DLD1 (cell line): ENCODE results near the gene GRAMD1A.
"Not testable (repeated sequence)": the region's sequence is repeated elsewhere in the genome, so short reads cannot be mapped to it uniquely, and the experiment has no call there.

Experiments
- in situ Hi-C: cut with HindIII; loops from 2 replicates; pipeline ENCODE4 v1.10.0; 2017; ENCODE audit warnings: low sequenced_read_pairs

GRAMD1A gene

DNA sequence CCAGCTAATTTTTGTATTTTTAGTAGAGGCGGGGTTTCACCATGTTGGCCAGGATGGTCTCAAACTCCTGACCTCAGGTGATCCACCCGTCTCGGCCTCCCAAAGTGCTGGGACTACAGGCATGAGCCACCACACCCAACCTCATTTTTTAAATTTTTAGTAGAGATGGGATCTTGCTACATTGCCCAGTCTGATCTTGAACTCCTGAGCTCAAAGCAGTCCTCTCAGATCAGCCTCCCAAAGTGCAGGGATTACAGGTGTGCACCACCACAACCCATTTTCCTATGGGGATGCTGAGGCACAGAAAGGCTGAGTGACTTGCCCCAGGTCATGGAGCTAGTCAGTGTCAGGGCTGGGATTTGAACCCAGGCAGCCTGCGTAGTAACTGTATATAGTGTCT lies 51.1 kb downstream of the GRAMD1A start:
- in situ Hi-C loops, result not testable (repeated sequence)

DNA sequence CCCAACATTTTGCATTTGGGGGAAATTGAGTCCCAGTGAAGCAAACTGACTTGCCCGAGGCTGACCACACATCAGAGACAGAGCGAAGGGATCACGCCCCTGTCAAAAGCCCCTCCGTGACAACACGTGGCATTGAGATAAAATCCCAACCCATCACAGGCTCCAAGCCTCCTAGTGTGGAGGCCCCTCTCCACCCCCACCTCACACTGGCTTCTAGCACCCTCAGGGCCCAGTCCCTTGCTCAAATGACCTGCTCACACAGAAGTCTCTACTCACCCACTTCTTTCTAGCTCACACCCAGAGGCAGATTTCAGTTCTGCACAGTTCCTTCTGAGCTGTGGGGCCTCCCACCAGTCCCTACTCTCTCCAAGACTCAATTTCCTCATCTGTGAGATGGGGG lies 51.7 kb downstream of the GRAMD1A start:
- in situ Hi-C loops, result no loop called here

DNA sequence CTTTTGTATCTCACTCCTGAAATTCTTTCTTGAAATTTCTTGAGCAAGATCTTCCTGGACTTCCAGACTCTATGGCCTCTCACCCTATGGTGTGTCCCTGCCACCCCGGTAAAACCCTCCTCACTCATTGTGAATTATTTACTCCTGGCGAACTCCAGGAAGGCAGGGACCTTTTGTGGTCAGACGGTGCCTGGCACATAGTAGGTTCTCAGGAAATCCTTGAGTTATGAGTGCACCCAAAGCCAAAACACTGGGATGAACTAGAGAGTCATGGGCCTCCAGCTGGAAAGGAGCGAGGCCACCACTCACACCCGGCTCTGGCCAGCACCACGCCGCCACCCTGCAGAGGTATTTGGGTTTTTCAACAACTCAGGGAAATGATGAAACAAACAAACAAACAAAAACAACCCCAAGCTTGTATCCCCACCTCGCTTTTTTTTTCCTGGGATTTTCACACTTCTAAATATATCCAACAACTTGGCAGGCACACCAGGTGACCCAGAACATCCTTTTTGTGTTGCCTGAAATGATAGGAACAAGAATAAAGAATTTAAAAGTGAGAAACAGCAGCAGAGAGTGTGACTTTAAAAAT lies 52.6 kb downstream of the GRAMD1A start:
- in situ Hi-C loops, result no loop called here

DNA sequence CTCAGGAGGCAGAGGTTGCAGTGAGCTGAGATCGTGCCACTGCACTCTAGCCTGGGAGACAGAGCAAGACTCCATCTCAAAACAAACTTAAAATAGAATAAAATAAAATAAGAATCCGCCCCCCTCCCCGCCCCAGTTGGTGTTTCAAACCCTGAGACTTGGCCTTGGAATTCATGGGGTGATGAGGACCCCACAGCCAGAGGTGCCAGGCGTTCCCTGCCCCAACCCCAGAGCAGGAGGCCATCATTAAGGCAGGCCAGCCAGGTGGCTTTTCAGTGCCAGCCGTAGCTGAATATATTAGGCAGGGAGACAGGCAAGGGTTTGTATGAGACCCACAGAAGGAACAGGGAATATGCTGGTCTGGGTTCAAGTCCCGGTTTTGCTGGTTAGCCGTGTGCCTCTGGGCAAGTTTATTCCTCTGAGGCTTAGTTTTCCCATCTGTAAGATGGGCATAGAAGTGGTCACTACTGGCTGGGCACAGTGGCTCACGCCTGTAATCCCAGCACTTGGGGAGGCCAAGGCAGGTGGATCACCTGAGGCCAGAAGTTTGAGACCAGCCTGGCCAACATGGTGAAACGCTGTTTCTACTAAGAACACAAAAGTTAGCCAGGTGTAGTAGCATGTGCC lies 53.7 kb downstream of the GRAMD1A start:
- in situ Hi-C loops, result no loop called here

DNA sequence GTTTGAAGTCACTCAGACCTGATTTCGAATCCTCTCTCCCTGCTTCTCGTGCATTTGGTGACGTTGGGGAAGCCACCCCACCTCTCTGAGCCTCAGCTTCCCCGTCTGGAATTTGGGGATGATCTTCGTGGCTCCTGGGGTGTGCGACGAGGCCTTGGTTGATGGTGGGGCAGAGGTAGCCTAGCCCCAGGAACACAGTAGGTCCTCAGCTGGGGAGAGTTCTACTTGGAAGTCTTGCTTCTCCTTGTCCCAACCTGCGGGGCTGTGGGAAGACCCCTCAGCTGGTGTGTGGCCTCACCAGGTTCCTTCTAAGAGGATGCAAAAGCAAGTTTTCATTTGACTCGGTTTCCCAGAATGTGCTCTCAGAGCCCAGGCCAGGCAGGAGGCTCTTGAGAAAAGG lies 54.5 kb downstream of the GRAMD1A start:
- in situ Hi-C loops, result no loop called here

DNA sequence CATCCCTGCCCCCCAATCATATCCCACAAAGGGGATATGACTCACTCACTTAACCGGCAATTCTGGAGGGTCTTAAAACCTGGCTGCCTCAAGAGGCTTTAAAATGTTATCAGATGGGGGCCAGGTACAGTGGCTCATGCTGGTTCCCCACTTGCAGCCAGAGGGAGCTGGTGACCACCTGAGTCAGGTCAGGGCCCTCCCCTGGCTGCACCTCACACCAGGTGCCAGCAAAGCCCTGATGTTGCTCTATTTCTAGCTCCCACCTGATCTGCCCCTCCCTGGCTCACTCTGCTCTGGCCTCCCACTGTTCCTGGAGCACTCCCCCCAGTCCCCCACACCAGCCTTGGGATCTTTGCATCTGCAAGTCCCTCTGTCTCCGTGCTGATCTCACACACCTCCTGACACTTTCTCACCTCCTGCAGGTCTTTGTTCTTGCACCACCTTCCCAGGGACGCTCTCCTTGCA lies 55.6 kb downstream of the GRAMD1A start:
- in situ Hi-C loops, result no loop called here

DNA sequence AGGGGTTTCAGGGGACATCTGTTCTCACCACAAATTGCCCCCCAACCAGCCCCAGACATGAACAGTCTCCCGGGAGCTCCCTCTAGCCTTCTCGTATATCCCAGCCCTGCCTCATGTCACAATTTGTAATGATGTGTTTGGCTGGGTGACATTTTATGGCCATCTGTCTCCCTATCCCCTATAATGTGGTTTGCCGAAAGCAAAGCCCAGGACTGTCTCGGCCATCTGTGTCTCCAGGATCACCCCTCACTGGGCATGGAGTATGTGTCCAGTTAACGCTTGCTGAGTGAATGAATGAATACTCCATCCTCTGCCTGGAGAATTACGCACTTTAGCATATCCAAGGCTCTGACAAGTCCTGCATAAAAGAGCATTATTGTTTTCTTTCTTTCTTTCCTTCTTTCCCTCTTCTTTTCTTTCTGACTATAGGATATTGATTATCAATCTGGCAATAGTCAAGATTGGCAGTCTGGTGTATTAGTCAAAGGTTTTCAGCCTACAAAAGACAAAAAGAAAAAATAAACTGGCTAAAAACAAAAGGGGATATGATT lies 56.5 kb downstream of the GRAMD1A start:
- in situ Hi-C loops, result no loop called here

DNA sequence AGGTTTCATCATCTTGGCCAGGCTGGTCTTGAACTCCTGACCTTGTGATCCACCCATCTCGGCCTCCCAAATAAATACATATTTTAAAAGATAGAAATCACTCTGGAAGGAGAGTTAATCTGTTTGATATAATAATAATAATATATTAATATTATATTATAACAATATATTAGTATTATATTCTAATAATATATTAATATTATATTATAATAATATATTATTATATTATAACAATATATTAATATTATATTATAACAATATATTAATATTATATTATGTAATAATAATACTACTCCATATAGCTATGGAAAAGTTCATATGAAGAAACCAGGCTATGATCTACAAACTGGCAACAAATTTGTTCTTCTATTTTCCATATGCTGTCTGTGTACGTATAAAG lies 58.2 kb downstream of the GRAMD1A start:
- in situ Hi-C loops, result no loop called here

DNA sequence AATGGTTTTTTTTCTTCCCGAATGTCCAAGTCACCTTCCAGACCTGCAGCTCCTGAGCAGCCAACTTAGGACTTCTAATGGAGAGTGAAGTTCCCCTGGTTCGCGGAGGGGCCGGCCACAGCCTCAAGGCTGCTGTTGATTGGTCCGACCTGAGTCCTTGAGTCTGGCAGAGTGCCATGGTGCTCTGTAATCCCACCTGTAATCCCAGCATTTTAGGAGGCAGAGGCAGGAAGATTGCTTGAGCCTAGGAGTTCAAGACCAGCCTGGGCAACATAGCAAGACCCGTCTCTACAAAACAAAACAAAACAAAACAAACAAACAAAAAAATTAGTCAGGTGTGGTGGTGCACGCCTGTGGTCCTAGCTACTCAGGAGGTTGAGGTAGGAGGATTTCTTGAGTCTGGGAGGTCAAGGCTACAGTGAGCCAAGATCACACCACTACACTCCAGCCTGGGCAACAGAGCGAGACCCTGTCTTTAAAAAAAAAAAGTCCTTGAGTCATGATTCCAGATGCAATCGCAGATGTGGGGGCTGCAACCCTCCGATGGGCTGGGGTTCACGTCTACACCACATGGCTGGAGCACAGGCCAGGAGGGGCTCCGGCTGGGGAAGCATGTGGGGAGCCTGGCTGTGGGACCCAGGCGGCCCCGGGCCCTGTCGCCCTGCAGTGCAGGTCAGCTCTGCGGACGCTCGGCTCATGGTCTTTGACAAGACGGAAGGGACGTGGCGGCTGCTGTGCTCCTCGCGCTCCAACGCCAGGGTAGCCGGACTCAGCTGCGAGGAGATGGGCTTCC lies 59.1 kb downstream of the GRAMD1A start:
- in situ Hi-C loops, result no loop called here

DNA sequence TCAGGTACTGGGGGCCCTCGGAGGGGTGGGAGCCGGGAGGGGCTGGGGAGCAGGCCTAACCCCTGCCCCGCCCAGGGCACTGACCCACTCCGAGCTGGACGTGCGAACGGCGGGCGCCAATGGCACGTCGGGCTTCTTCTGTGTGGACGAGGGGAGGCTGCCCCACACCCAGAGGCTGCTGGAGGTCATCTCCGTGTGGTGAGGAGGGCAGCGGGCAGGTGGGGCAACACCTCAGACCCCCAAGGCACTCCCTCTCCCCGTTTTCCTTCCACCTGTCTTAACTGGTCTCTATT lies 59.6 kb downstream of the GRAMD1A start:
- in situ Hi-C loops, result no loop called here

DNA sequence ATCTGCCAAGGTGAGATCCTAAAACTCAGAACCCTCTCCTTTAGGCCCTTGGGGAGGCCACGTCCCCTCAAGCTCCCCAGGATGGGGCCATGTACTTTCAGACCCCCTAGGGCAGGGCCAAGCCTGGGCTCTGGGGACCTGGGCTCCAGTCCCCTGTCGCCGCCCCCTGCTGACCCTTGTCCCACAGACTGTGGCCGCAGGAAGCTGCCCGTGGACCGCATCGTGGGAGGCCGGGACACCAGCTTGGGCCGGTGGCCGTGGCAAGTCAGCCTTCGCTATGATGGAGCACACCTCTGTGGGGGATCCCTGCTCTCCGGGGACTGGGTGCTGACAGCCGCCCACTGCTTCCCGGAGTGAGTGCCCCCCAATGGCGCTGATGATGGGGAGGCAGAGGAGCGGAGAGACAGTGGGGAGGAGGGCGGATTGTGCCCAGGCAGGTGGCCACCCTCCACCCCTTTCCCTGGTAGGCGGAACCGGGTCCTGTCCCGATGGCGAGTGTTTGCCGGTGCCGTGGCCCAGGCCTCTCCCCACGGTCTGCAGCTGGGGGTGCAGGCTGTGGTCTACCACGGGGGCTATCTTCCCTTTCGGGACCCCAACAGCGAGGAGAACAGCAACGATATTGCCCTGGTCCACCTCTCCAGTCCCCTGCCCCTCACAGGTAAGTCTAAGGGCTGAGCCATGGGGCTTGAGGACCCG lies 60.2 kb downstream of the GRAMD1A start:
- in situ Hi-C loops, result no loop called here

DNA sequence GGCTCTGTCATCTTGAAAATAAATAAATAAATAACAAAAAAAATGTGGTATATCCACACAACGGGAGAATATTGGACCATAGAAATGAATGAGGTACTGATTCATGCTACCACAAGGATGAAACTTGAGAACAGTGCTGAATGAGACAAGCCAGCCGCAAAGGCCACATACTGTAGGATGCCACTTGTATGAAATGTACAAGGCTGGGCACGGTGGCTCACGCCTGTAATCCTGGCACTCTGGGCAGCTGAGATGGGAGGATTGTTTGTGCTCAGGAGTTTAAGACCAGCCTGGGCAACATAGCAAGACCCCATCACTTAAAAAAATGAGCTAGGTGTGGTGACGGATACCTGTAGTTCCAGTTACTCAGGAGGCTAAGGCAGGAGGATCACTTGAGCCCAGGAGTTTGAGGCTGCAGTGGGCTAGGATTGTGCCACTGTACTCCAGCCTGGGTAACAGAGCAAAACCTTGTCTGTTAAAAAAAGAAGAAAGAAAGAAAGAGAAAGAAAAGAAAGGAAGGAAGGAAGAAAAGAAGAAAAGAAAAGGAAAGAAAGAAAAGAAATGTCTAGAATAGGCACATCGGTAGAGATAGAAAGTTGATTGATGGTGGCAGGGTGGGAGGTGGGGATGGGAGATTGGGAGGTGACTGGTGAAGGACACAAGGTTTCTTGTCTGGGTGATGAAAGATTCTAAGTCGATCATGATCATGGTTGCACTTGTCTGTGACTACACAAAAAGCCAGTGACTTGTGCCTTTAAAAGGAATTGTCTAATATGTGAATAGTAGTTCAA lies 61.7 kb downstream of the GRAMD1A start:
- in situ Hi-C loops, result no loop called here

DNA sequence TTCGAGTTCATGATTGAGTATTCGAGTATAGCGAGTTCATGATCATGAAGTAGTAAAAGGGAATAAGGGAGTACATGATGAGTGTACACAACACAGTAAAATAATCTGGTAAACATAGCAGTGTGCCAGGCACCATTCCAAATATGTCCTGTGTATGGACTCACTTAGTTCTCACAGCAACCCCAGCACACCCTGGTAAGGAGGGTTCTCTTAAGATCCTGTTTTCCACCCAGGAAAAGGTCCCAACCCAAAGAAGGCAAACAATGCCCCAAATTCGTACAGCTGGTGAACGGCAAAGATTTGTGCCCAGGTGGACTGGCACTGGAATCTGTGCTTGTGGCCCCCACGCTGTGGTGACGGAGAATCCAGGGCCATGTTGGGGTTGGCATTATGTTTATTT lies 62.8 kb downstream of the GRAMD1A start:
- in situ Hi-C loops, result no loop called here

DNA sequence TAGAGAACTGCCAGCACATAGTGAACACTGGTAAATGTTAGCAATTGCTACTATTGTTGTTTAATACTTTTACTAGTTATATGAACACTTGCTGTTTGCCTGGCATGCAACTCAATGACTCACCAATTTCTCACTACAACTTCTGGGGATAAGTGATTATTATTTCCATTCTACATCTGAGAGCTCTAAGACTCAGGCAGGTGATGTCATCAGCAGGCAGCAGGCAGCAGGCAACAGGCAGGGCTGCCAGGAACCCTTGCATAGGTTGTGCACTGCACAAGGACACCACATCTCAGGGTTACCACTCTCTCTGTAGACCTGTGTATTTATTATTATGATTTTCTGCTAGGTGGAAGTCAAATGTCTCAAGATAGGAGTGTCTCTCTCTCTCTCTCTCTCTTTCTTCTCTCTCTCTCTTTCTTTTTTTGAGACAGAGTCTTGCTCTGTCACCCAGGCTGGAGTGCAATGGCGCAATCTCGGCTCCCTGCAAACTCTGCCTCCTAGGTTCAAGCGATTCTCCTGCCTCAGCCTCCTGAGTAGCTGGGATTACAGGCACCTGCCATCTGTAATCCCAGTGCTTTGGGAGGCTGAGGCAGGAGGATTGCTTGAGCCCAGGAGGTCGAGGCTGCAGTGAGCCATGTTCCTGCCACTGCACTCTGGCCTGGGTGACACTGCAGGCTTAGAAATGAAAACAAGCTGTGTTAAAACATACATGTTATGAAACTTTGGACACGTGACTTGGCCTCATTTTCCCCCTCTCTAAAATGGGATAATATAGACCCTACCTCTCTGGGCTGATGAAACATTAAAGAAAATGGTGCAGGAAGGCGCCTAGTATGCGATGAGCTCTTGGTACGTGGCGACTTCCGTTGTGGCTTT lies 64.1 kb downstream of the GRAMD1A start:
- in situ Hi-C loops, result no loop called here

DNA sequence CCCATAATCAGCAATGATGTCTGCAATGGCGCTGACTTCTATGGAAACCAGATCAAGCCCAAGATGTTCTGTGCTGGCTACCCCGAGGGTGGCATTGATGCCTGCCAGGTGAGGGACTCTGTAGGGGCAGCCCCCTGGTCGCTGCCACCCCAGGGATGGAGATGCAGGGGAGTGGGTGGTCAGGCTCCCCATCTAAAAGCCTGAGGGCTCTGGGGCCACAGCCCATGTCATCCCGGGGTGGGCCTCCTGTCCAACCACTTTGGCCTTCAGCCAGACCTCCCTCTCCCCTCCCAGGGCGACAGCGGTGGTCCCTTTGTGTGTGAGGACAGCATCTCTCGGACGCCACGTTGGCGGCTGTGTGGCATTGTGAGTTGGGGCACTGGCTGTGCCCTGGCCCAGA lies 65.5 kb downstream of the GRAMD1A start:
- in situ Hi-C loops, result no loop called here

DNA sequence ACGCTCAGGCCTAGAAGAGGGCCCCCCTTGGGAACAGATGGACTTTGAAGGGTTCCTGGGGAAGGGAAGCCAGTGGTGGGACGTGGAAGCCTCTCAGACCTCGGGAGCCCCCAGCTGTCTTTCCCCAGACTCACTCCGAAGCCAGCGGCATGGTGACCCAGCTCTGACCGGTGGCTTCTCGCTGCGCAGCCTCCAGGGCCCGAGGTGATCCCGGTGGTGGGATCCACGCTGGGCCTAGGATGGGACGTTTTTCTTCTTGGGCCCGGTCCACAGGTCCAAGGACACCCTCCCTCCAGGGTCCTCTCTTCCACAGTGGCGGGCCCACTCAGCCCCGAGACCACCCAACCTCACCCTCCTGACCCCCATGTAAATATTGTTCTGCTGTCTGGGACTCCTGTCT lies 66.0 kb downstream of the GRAMD1A start:
- in situ Hi-C loops, result no loop called here

DNA sequence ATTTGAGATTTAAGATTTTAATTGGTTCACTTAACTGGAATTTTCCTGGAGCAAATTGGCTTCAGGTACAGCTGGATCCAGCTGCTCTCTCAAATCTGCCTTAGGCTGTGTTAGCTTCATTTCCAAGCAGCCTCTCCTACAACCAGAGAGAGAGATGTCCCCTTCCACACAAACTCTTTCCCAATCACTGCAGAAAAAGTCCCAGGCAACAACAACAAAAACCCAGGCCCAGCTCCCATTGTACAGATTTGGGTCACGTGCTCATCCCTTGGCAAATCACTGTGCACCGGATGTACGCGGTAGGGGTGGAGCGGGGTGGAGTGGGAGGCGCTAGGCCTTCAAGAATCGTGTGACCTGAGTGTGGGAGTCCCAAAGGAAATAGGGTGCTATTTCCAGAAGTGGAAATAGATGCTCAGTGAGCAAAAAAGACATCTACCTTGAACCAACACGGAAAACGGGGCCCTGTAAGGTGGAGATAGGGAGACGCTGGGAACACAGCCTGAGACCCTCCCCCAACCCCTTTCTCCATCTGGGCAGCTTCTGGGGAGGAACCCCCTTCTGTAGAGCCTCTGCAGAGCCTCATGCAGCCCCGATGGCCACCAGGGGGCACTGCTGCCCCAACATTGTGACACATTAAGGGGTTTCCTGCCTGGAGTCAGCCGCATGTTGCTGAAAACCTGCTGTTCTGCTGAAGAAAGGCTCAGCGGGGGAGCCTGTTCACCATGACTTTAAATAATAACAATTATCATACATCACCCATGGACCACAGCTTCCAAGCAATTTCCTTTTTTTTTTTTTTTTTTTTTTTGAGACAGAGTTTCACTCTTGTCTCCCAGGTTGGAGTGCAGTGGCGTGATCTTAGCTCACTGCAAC lies 66.8 kb downstream of the GRAMD1A start:
- in situ Hi-C loops, result no loop called here

DNA sequence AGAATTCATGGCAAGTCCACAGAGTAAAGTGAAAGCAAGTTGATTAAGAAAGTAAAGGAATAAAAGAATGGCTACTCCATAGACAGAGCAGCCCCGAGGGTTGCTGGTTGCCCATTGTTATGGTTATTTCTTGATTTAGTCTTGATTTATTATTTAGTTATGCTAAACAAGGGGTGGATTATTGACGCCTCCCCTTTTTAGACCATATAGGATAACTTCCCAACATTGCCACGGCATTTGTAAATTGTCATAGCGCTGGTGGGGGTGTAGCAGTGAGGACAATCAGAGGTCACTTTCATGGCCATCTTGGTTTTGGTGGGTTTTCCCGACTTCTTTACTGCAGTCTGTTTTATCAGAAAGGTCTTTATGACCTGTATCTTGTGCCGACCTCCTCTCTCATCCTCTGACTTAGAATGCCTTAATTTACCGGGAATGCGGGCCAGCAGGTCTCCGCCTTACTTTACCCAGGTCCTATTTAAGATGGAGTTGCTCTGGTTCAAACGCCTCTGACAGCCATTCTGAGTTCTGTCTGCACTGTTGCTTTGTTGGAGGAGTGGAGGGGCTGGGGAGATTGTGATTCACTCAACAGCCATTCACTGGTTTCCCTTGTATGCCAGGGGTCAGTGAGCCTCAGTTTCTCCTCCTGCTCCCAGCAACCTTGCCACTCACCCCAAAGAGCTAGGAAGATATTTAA lies 69.0 kb downstream of the GRAMD1A start:
- in situ Hi-C loops, result no loop called here
